Loucy (cell line): Measurements from ENCODE around the gene THAP7.
"Not testable (repeated sequence)": the region's sequence is repeated elsewhere in the genome, so short reads cannot be mapped to it uniquely, and the experiment has no call there.

Experiments
- CTCF ChIP-seq: fragments of 200-600 bp; sonication (generic); conservative IDR thresholded peaks from 2 replicates; pipeline ENCODE4 v1.5.1; 2014; ENCODE audit warnings: mild to moderate bottlenecking, antibody characterized with exemption, low read length
- EZH2phosphoT487 ChIP-seq: fragments of 200-600 bp; IDR thresholded peaks from 2 replicates; pipeline ENCODE4 v1.6.1; 2018; ENCODE audit warnings: antibody characterized with exemption, mild to moderate bottlenecking, moderate library complexity, borderline replicate concordance

GRCh38 chr22:21009208-21009607, 7.3 kb upstream of the THAP7 start:
- TF ChIP-seq CTCF, EZH2phosphoT487: not testable (repeated sequence)
